BJ (cell line): ENCODE data around the gene MYO7B. TPM values are rescaled to one million over a fixed set of nuclear protein-coding genes. Genes with fewer than 3 reads are reported as not detected.

Source experiments
- CTCF ChIA-PET: fragments of 350-600 bp; formaldehyde crosslinking; extraction: SDS; loops from one replicate; lab custom pipeline; 2021; ENCODE audit warnings: antibody characterized with exemption, inconsistent platforms; lab: Yijun Ruan, JAX
- POLR2A ChIA-PET: fragments of 300-600 bp; sonication (Branson Sonifier 250); formaldehyde crosslinking; extraction: SDS; loops from one replicate; lab custom pipeline; 2021; ENCODE audit warnings: antibody characterized with exemption; lab: Charles Lee
- DNase-seq: peaks from one replicate; pipeline ENCODE4 v3.0.0-alpha.2; 2011; ENCODE audit warnings: low read depth
- H3K27me3 ChIP-seq: 2 replicates; pipeline ENCODE4 v1.6.0; 2011; ENCODE audit warnings: low read length; ENCODE audit not compliant: control insufficient read depth, insufficient read depth
- H3K36me3 ChIP-seq: 2 replicates; pipeline ENCODE4 v1.5.1; 2011; ENCODE audit warnings: low read length; ENCODE audit not compliant: control insufficient read depth, insufficient read depth
- H3K4me3 ChIP-seq: 2 replicates; pipeline ENCODE4 v1.5.1; 2011; ENCODE audit warnings: low read depth, mild to moderate bottlenecking, control low read depth, low read length
- CTCF ChIP-seq: IDR thresholded peaks from 2 replicates; pipeline ENCODE4 v1.5.1; 2011; ENCODE audit warnings: low read depth, mild to moderate bottlenecking, control low read depth, inconsistent platforms, low read length, moderate library complexity; ENCODE audit not compliant: insufficient read depth
- polyA plus RNA-seq: library from polyadenylated mRNA; depleted of rRNA; stranded (reverse); fragments of >200 nt; gene quantifications from 2 replicates; pipeline ENCODE4 v1.2.3, GENCODE V29; 2011

Gene MYO7B
- polyA plus RNA-seq, 1 experiment, result 0.36 TPM

- Histone ChIP-seq H3K36me3 (peaks cover 8% of the 10 kb centered on the region), H3K4me3 (no peak overlapping the region), H3K27me3 (no peaks in the 10 kb centered on the region)
- ChIA-PET CTCF (interaction anchor here (0.6 to 6.5 kb wide), 3 partner anchors 8 to 143 kb away, joined by 3 to 32 read pairs (median 4); no protein-coding TSS in a partner anchor), POLR2A (no interaction called here)
- no peak for TF ChIP-seq CTCF
- DNase-seq, result no peak
These were observed 106.5 kb downstream of the MYO7B start for GRCh38 chr2:127641846-127642507.

GRCh38 chr2:127642706-127643438 lies 107.4 kb downstream of the MYO7B start:
- ChIA-PET POLR2A (no interaction called here), CTCF (interaction anchor here (2.8 kb wide), 1 partner anchor 52 kb away, joined by 14 read pairs; no protein-coding TSS in a partner anchor)
- DNase-seq, result no peak
- Histone ChIP-seq H3K36me3 (peaks cover 10% of the 10 kb centered on the region), H3K4me3 (no peak overlapping the region), H3K27me3 (no peaks in the 10 kb centered on the region)
- TF ChIP-seq CTCF, result no peak

- Histone ChIP-seq H3K4me3 (no peak overlapping the region), H3K36me3 (peaks cover 9% of the 10 kb centered on the region), H3K27me3 (no peaks in the 10 kb centered on the region)
- CTCF ChIA-PET, result interaction anchor here (1.4 to 2.8 kb wide), 2 partner anchors 32 to 52 kb away, joined by 3 to 14 read pairs; partner anchors contain the start of gene LIMS2
- POLR2A ChIA-PET, result no interaction called here
- no peak for TF ChIP-seq CTCF
- no peak for DNase-seq
These were observed 108.1 kb downstream of the MYO7B start for GRCh38 chr2:127643439-127644065.

GRCh38 chr2:127644066-127645025 lies 108.9 kb downstream of the MYO7B start:
- no peaks in the 10 kb centered on the region for H3K27me3 ChIP-seq
- ChIA-PET POLR2A (no interaction called here), CTCF (interaction anchor here (1.4 to 2.8 kb wide), 2 partner anchors 31 to 53 kb away, joined by 3 to 14 read pairs; partner anchors contain the start of gene LIMS2)
- no peak for TF ChIP-seq CTCF
- peaks cover 4% of the 10 kb centered on the region for H3K36me3 ChIP-seq
- no peak overlapping the region for H3K4me3 ChIP-seq
- DNase-seq, result no peak
